IPS DF 6.9 (cell line): ENCODE data around the gene LCN1.

Experiments
- DNase-seq: peaks from one replicate; pipeline ENCODE4 v3.0.0-alpha.2; 2013; ENCODE audit warnings: low read depth, low spot score
- H3K27ac ChIP-seq: one replicate; pipeline ENCODE4 v1.5.1; 2013; ENCODE audit warnings: low read length, control low read depth
- H3K27me3 ChIP-seq: 2 replicates; pipeline ENCODE4 v1.6.1; 2013; ENCODE audit warnings: mild to moderate bottlenecking, low read length; ENCODE audit not compliant: control insufficient read depth, insufficient read depth
- H3K36me3 ChIP-seq: 2 replicates; pipeline ENCODE4 v1.6.1; 2013; ENCODE audit warnings: low read length; ENCODE audit not compliant: control insufficient read depth, insufficient read depth
- H3K4me1 ChIP-seq: 2 replicates; pipeline ENCODE4 v1.6.1; 2013; ENCODE audit warnings: low read length; ENCODE audit not compliant: control insufficient read depth, insufficient read depth
- H3K4me3 ChIP-seq: 2 replicates; pipeline ENCODE4 v1.5.1; 2013; ENCODE audit warnings: mild to moderate bottlenecking, low read length
- H3K9me3 ChIP-seq: 2 replicates; pipeline ENCODE4 v1.6.1; 2013; ENCODE audit warnings: low read length, inconsistent platforms; ENCODE audit not compliant: control insufficient read depth, insufficient read depth
- WGBS: extraction: QIAGEN DNeasy Blood & Tissue Kit; methylation state at CpG from one replicate; pipeline ENCODE4 v1.1.7; 2013; ENCODE audit warnings: mixed read lengths, missing lambda C conversion rate; ENCODE audit not compliant: insufficient read length, insufficient coverage; 5-methylcytosine and 5-hydroxymethylcytosine counted together

LCN1 gene

DNA sequence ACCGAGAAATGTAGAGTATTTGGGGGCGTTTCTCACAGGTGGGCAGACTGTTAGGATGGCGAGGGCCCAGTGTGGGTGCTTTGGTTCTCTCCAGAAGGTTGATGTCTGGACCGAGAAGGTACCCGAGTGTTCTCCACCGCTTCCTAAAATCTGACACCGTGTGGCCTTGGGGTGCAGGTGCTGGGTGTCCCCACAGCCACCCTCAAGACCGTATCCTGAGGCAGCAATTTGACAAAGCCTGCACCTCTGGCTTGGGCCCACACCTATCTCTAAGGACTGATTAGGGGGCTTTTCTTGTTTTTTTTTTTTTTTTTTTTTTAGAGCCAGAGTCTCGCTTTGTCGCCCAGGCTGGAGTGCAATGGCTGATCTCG lies 40.3 kb upstream of the LCN1 start:
- Histone ChIP-seq H3K9me3 (no peaks in the 10 kb centered on the region), H3K36me3 (peaks cover 28% of the 10 kb centered on the region), H3K27ac (no peak overlapping the region), H3K4me3 (peak overlapping the region; percentile 44; the same call in 1 of the 2 replicates), H3K27me3 (no peaks in the 10 kb centered on the region), H3K4me1 (peaks cover 4% of the 10 kb centered on the region; the same call in 1 of the 2 replicates)
- DNase-seq, result no peak
- no CpG with 5 or more reads among the region's 11 CpGs for WGBS

DNA sequence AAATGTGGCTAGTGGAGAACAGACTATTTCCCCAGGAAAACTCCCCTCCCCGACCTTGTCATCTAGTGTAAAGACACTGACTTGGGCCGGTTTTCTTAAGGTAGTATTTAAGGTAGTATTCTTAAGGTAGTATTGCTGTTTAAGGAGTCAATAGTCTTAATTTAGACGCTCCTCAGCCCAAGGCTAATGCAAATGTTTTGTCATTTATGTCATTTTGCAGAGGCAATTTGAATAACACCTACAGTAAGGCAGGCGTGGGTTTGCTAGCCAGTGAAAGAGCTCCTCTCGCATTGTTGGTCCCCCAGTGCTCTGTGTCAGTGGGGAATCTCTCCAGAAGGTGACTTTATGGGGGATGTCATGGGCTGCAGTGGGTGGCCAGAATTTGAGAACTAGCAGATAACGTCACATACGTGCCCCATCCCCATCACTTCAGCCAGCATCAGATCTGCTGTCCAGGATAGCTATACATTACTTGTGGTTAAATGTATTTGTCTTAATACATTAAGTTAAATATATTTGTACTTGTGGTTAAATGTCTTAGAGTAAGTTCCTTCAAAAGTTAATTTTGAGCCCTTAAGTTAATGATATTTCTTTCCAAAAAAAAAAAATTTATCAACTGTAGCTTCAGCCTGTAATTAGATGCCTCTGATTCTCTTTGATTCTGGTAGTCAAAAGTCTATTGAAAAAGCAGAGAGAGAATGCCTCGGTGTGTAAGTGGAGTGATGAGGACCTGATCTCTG lies 39.1 kb upstream of the LCN1 start:
- Histone ChIP-seq H3K4me1 (peaks cover 4% of the 10 kb centered on the region; the same call in 1 of the 2 replicates), H3K9me3 (no peaks in the 10 kb centered on the region), H3K4me3 (no peak overlapping the region), H3K27ac (no peak overlapping the region), H3K36me3 (peaks cover 33% of the 10 kb centered on the region), H3K27me3 (no peaks in the 10 kb centered on the region)
- DNase-seq, result no peak
- WGBS, result no CpG with 5 or more reads among the region's 8 CpGs

DNA sequence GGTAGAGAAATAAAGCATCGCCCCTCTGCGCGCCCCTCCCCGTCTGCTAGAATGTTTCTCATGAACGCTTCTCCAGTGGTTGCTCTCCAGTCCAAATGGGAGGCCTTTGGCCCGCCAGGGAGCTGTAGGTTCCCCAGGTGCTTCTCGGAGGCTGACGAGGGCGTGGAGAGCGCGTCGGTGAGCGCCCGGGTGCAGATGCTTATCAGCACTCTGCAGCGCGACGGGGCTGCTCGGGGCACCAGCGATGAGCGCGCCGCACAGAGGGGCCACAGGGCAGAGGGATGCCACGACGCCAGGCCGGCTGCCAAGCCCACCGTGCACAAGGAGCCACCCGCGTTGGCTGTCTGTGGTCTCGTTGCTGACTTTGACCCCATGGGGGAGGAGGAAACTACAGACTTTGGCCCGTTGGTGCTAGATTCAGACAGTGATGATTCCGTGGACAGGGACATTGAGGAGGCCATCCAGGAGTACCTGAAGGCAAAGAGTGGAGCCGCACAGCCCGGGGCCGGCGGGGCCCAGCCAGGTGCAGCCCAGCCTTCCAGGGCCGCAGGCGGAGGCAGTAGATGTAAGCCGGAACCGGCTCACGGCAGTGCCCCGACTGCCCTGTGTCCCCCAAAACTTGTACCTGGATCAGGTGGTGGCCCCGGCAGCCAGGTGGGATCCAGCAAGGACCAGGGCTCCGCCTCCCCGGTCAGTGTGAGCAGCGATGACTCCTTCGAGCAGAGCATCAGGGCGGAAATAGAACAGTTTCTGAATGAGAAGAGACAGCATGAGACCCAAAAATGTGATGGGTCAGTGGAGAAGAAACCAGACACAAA lies 36.6 kb upstream of the LCN1 start:
- Histone ChIP-seq H3K9me3 (no peaks in the 10 kb centered on the region), H3K4me1 (peaks cover 4% of the 10 kb centered on the region; the same call in 1 of the 2 replicates), H3K27me3 (no peaks in the 10 kb centered on the region), H3K4me3 (no peak overlapping the region), H3K36me3 (peaks cover 41% of the 10 kb centered on the region), H3K27ac (no peak overlapping the region)
- no peak for DNase-seq
- WGBS, result no CpG with 5 or more reads among the region's 47 CpGs

DNA sequence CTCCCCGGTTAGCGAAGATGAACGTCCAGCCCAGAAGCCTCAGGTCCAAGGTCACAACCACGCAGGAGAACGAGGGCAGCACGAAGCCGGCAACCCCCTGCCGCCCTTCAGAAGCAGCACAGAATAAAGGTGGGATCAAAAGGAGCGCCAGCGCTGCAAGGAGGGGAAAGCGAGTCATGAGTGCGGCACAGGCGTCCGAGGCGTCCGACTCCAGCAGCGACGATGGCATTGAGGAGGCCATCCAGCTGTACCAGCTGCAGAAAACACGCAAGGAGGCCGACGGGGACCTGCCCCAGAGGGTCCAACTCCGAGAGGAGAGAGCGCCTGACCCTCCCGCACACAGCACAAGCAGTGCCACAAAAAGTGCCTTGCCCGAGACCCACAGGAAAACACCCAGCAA lies 35.9 kb upstream of the LCN1 start:
- WGBS, result no CpG with 5 or more reads among the region's 25 CpGs
- no peak for DNase-seq
- H3K27me3 ChIP-seq, result no peaks in the 10 kb centered on the region
- no peaks in the 10 kb centered on the region for H3K9me3 ChIP-seq
- H3K4me1 ChIP-seq, result peaks cover 4% of the 10 kb centered on the region; the same call in 1 of the 2 replicates
- H3K4me3 ChIP-seq, result no peak overlapping the region
- H3K36me3 ChIP-seq, result peaks cover 41% of the 10 kb centered on the region
- no peak overlapping the region for H3K27ac ChIP-seq

DNA sequence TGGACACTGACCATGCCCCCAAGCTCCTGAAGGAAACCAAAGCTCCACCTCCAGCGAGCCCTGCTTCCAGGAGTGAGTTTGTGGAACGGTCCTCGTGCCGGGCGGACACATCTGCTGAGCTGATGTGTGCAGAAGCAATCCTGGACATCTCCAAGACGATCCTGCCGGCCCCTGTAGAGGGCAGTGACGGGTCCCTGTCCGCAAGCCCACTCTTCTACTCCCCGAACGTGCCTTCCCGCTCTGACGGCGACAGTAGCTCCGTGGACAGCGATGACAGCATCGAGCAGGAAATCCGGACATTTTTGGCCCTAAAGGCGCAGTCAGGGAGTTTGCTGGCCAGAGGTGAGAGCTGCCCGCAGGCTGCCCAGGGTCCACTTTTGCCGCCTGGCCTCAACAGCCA lies 35.4 kb upstream of the LCN1 start:
- H3K4me1 ChIP-seq, result peaks cover 2% of the 10 kb centered on the region; the same call in 1 of the 2 replicates
- peaks cover 41% of the 10 kb centered on the region for H3K36me3 ChIP-seq
- no peaks in the 10 kb centered on the region for H3K9me3 ChIP-seq
- no peak overlapping the region for H3K27ac ChIP-seq
- no peaks in the 10 kb centered on the region for H3K27me3 ChIP-seq
- DNase-seq, result no peak
- WGBS, result no CpG with 5 or more reads among the region's 21 CpGs
- no peak overlapping the region for H3K4me3 ChIP-seq

DNA sequence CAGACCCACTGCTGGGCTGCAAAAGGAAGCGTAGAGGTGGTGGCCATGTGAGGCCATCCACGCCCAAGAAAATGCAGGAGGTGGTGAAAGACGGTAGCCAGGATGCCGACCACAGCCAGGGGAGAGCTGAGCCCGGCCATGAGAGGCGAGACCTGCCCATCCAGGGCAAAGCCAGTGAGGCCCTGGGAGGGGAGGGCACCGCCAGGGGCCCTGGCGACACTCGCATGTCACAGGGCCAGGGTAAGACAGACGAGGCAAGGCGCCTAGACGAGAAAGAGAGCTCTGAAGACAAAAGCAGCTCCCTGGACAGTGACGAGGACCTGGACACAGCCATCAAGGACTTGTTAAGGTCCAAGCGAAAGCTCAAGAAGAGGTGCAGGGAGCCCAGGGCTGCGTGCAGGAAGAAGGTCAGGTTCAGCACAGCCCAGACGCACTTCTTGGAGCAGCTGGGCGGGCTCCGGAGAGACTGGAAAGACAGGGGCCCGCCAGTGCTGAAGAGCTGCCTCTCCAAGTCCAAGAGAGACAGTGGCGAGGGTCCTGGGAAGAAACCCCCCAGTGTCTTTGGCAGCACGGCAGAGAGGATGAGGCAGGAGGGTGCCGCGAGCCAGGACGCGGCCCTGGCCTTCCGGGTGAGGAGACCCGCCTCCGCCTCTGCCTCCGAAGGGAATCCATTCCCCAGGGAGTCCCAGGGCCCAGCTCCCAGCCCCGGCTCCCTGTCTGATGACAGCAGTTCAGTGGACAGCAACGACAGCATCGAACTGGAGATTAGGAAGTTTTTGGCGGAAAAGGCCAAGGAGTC lies 34.8 kb upstream of the LCN1 start:
- DNase-seq, result no peak
- Histone ChIP-seq H3K27ac (no peak overlapping the region), H3K4me3 (no peak overlapping the region), H3K27me3 (no peaks in the 10 kb centered on the region), H3K4me1 (no peaks in the 10 kb centered on the region; the same call in 1 of the 2 replicates), H3K36me3 (peaks cover 41% of the 10 kb centered on the region), H3K9me3 (no peaks in the 10 kb centered on the region)
- no CpG with 5 or more reads among the region's 33 CpGs for WGBS

DNA sequence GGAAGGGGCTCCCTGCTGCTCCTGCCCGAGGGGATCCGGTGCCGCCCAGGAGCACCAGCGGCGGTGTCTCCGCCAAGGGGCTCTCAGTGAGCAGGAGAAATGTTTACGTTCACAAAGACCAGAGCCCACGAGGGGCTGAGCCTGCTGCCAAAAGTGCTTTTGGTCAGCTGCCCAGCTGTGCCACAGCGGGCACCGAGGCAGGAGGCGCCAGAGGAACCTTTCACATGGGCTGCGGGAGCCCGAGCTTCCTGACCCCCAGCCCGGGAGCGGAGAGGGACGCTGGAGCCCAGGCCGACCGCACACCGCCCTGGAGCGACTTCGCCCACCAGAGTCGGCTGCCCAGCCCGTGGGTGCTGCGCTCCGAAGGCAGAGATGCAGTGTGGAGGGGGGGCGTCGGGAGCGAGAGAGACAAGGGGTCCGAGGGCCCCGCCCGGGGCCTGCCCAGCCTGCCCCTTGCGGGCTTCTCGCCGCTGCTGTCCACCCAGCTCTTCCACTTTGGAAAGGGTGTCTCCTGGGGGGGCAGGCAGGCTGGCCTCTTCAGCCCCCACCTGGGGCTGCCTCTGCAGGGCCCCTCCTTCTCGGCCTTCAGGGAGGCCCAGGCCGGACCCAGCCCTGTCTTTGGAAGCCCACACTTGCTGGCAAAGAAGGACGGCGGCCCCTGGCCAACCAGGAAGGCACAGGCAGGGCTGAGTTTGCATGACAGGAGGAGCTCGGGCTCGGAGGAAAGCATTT lies 33.8 kb upstream of the LCN1 start:
- Histone ChIP-seq H3K4me1 (no peaks in the 10 kb centered on the region; the same call in 1 of the 2 replicates), H3K9me3 (no peaks in the 10 kb centered on the region), H3K27me3 (no peaks in the 10 kb centered on the region), H3K4me3 (no peak overlapping the region), H3K27ac (no peak overlapping the region), H3K36me3 (peaks cover 41% of the 10 kb centered on the region)
- no CpG with 5 or more reads among the region's 40 CpGs for WGBS
- no peak for DNase-seq

DNA sequence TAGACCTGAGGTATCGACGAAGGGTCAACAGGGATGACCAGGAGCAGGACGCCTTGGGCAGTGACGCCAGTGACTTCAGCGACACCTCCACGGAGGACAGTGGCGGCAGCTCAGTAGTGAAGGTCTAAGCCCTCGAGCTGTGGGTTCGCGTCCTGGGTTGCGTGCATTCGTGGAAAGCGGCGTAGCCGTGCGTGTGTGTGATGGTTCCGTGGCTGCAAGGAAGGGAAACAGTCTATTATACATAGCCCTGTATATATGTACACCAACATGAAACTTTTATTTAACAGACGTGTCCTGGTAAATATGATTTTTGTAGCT lies 33.3 kb upstream of the LCN1 start:
- Histone ChIP-seq H3K36me3 (peaks cover 41% of the 10 kb centered on the region), H3K27ac (no peak overlapping the region), H3K4me3 (no peak overlapping the region), H3K27me3 (no peaks in the 10 kb centered on the region), H3K9me3 (no peaks in the 10 kb centered on the region), H3K4me1 (no peaks in the 10 kb centered on the region; the same call in 1 of the 2 replicates)
- no peak for DNase-seq
- WGBS, result 100% methylated on average over 1 of the region's 18 CpGs

DNA sequence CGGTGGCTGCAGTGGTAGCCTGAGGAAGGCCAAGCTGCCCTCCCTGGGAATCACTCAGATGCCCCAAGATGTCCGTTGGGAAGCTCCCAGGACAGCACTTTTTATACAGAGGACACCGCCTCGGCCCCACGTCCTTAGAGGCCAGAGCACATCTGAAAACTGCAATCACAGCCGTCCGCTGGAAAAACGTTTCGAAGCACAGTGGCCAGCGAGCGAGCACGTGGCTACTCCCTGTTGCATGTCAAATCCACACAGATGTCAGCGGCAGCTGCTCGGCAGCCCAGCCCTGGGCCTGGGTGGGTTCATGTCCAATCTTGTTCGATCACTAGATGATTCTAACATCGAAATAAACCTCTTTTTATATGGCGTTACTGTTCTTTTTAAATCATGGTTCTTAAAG lies 32.7 kb upstream of the LCN1 start:
- Histone ChIP-seq H3K36me3 (peaks cover 37% of the 10 kb centered on the region), H3K27ac (no peak overlapping the region), H3K4me1 (no peaks in the 10 kb centered on the region; the same call in 1 of the 2 replicates), H3K9me3 (no peaks in the 10 kb centered on the region), H3K27me3 (no peaks in the 10 kb centered on the region), H3K4me3 (no peak overlapping the region)
- WGBS, result no CpG with 5 or more reads among the region's 17 CpGs
- DNase-seq, result no peak
